Dendritic cell treated with granulocyte-macrophage colony-stimulating factor and Interleukin-4, amounts not matched to agents 40 ng/mL and 50 ng/mL, for 4 days (primary cell): ENCODE results near the gene PTPRN2.
"Not testable (repeated sequence)": the region's sequence is repeated elsewhere in the genome, so short reads cannot be mapped to it uniquely, and the experiment has no call there.

ENCODE experiments used
- H3K27ac Mint-ChIP-seq: one replicate; pipeline ENCODE4 v1.8.0; 2022; ENCODE audit warnings: mild to moderate bottlenecking, mixed read lengths
- H3K27me3 Mint-ChIP-seq: one replicate; pipeline ENCODE4 v1.8.0; 2022; ENCODE audit warnings: mild to moderate bottlenecking, mixed read lengths
- H3K36me3 Mint-ChIP-seq: one replicate; pipeline ENCODE4 v1.8.0; 2022; ENCODE audit warnings: low read depth, mixed read lengths
- H3K4me1 Mint-ChIP-seq: one replicate; pipeline ENCODE4 v1.8.0; 2022; ENCODE audit warnings: low read depth, mixed read lengths
- H3K4me3 Mint-ChIP-seq: one replicate; pipeline ENCODE4 v1.8.0; 2022; ENCODE audit warnings: mild to moderate bottlenecking, moderate library complexity, mixed read lengths
- H3K9me3 Mint-ChIP-seq: one replicate; pipeline ENCODE4 v1.8.0; 2022; ENCODE audit warnings: mixed read lengths
- intact Hi-C: fragments of 100-400 bp; cut with micrococcal nuclease; formaldehyde crosslinking; loops from one replicate; pipeline ENCODE4 v1.15.0; 2022

The PTPRN2 gene

DNA sequence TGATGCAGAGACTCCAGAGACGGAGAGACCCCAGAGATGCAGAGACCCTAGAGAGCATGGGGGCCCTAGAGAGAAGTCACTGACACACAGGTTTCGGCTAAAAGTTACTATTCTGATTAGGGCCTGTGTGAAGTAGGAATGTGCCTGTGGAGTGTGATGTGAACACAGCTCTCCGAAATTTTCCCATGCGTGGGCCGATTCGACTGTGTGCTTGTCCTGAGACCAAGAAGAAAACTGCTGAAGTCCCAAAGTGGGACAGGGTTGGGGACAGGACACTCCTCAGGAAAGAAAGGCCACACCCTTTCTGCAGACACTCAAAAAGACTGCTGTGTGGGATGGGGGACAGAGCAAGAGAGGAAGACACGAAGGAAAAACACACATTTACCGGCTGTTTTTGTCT is 533.5 kb downstream of the PTPRN2 start:
- H3K4me1 Mint-ChIP-seq: no peaks in the 10 kb centered on the region
- H3K36me3 Mint-ChIP-seq: no peaks in the 10 kb centered on the region
- H3K4me3 Mint-ChIP-seq: no peak overlapping the region
- H3K27ac Mint-ChIP-seq: no peak overlapping the region
- no peaks in the 10 kb centered on the region for H3K27me3 Mint-ChIP-seq
- H3K9me3 Mint-ChIP-seq: no peaks in the 10 kb centered on the region
- intact Hi-C loops: no loop called here

DNA sequence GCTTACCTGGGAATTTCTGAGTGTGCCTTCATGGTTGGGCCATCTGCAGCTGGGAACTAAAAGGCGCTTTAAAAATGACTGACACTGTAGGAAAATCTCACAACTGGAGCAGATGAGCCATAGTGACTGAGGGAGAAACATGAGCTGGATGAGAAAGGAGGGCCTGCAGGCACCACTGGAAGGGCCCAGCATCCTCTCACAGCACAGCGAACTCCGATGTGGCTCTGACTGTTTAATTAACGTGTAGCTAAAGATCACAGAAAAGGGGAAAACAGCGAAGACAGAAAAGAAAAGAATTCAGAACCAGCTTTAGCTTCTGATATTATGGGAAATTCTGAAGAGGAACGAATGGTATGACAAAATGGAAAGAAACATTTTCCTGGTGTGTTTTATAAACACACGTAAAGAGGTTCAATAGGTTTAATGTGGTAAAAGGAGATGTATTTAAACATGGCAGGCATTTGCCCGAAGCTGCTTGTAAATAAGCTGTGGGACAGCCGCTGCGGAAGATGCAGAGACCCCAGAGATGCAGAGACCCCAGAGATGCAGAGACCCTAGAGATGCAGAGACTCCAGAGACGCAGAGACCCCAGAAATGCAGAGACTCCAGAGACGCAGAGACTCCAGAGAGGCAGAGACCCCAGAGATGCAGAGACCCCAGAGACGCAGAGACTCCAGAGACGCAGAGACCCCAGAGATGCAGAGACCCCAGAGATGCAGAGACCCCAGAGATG is 534.3 kb downstream of the PTPRN2 start:
- Mint-ChIP-seq H3K9me3 (no peaks in the 10 kb centered on the region), H3K27me3 (no peaks in the 10 kb centered on the region), H3K4me3 (no peak overlapping the region), H3K4me1 (no peaks in the 10 kb centered on the region), H3K27ac (no peak overlapping the region), H3K36me3 (no peaks in the 10 kb centered on the region)
- intact Hi-C loops: no loop called here

DNA sequence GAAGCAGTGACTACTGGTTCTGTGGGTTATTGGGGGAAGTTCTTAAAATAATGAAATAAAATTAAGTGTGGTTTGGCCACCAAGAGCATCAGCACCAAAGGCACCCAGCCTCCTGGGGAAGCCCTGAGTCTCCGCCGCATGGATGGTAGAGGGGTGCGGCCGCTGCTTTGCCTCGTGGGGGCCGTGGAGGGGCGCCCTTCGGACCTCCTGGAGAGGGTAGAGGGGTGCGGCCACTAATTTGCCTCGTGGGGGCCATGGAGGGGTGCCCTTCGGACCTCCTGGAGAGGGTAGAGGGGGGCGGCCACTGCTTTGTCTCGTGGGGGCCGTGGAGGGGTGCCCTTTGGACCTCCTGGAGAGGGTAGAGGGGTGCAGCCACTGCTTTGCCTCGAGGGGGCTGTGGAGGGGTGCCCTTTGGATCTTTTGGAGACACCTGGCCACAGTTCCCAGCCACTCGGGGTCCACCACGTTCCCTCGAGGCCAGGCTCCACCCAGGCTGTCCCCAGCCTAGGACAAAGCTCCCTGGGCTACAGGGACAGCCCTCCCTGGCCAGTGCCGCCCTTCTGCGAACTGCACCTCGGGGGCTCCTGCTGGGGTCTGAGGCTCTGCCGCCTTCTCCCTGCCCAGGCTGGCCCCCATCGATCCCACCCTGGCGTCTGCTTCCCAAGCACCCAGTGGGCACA is 535.1 kb downstream of the PTPRN2 start:
- Mint-ChIP-seq H3K4me3 (no peak overlapping the region), H3K27me3 (no peaks in the 10 kb centered on the region), H3K9me3 (no peaks in the 10 kb centered on the region), H3K36me3 (no peaks in the 10 kb centered on the region), H3K27ac (no peak overlapping the region), H3K4me1 (no peaks in the 10 kb centered on the region)
- intact Hi-C loops: no loop called here

DNA sequence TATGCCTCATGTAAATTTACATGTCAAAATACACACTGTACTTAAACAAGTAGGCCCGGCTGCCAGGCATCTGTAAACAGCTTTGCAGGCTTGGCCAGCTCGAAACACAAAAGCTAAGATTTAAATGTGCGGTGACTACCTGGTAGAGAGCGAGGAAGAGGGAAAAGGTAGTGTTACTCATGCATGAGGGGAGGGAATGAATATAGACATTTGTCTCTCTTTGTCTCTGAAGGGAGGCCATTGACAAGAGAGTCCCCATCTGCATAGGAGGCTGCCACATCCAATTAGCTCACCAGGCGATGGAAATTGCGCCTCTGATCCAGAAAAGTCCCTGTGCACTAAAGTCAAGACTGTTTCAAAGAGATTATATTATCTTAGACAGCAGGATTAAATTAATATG is 535.8 kb downstream of the PTPRN2 start:
- H3K4me1 Mint-ChIP-seq: no peaks in the 10 kb centered on the region
- H3K4me3 Mint-ChIP-seq: no peak overlapping the region
- intact Hi-C loops: no loop called here
- no peak overlapping the region for H3K27ac Mint-ChIP-seq
- H3K36me3 Mint-ChIP-seq: no peaks in the 10 kb centered on the region
- no peaks in the 10 kb centered on the region for H3K27me3 Mint-ChIP-seq
- no peaks in the 10 kb centered on the region for H3K9me3 Mint-ChIP-seq

- H3K27me3 Mint-ChIP-seq: no peaks in the 10 kb centered on the region
Measured at GRCh38 chr7:158050978-158051651, 536.5 kb downstream of the PTPRN2 start.

GRCh38 chr7:158050441-158050977 is 537.1 kb downstream of the PTPRN2 start:
- H3K9me3 Mint-ChIP-seq: no peaks in the 10 kb centered on the region
- intact Hi-C loops: no loop called here
- H3K36me3 Mint-ChIP-seq: no peaks in the 10 kb centered on the region

More at GRCh38 chr7:158050978-158051651, 536.5 kb downstream of the PTPRN2 start:
- intact Hi-C loops: no loop called here
- Mint-ChIP-seq H3K36me3 (no peaks in the 10 kb centered on the region), H3K4me3 (no peak overlapping the region), H3K4me1 (no peaks in the 10 kb centered on the region), H3K9me3 (no peaks in the 10 kb centered on the region), H3K27ac (no peak overlapping the region)

DNA sequence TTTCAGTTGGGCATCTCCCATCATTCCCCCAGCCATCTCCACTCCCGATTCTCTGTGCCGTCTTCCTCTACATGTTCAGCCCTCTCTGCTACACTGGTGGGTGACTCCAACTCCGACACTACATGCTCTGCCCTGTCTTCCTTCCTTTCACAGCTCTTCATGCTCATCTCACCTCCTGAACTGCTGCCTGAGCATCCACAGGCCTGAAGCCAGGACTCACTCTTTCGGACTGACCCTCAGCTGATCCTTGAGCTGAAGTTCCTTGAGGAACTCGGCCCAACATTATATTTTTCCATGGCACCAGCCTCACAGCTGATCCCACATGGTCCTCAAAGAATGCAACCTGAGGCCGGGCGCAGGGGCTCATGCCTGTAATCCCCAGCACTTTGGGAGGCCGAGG is 538.4 kb downstream of the PTPRN2 start:
- H3K4me3 Mint-ChIP-seq: no peak overlapping the region
- H3K27me3 Mint-ChIP-seq: no peaks in the 10 kb centered on the region
- no peaks in the 10 kb centered on the region for H3K36me3 Mint-ChIP-seq
- H3K27ac Mint-ChIP-seq: no peak overlapping the region
- intact Hi-C loops: no loop called here
- H3K4me1 Mint-ChIP-seq: no peaks in the 10 kb centered on the region
- no peaks in the 10 kb centered on the region for H3K9me3 Mint-ChIP-seq

More at GRCh38 chr7:158050441-158050977, 537.1 kb downstream of the PTPRN2 start:
- no peak overlapping the region for H3K27ac Mint-ChIP-seq
- H3K4me1 Mint-ChIP-seq: no peaks in the 10 kb centered on the region
- no peak overlapping the region for H3K4me3 Mint-ChIP-seq
- no peaks in the 10 kb centered on the region for H3K27me3 Mint-ChIP-seq

DNA sequence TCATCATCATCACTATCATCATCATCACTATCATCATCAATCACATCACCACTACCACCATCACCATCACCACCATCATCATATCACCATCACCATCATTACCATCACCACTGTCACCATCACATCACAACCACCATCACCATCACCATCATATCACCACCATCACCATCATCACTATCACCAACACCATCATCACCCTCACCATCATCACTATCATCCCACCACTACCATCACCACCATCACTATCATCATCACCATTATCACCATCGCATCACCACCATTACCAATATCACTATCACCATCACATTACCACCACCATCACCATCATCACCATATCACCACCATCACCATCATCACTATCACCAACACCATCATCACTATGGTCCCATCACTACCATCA is 539.1 kb downstream of the PTPRN2 start:
- no peaks in the 10 kb centered on the region for H3K36me3 Mint-ChIP-seq
- no peak overlapping the region for H3K4me3 Mint-ChIP-seq
- H3K9me3 Mint-ChIP-seq: no peaks in the 10 kb centered on the region
- H3K27me3 Mint-ChIP-seq: no peaks in the 10 kb centered on the region
- H3K4me1 Mint-ChIP-seq: no peaks in the 10 kb centered on the region
- intact Hi-C loops: no loop called here
- H3K27ac Mint-ChIP-seq: no peak overlapping the region

- no peaks in the 10 kb centered on the region for H3K9me3 Mint-ChIP-seq
- no peaks in the 10 kb centered on the region for H3K4me1 Mint-ChIP-seq
- no peaks in the 10 kb centered on the region for H3K27me3 Mint-ChIP-seq
- no peaks in the 10 kb centered on the region for H3K36me3 Mint-ChIP-seq
- intact Hi-C loops: no loop called here
- no peak overlapping the region for H3K27ac Mint-ChIP-seq
- H3K4me3 Mint-ChIP-seq: no peak overlapping the region
Measured at GRCh38 chr7:158047391-158048059, 540.1 kb downstream of the PTPRN2 start.

- H3K27me3 Mint-ChIP-seq, intact Hi-C loops, H3K27ac Mint-ChIP-seq, H3K36me3 Mint-ChIP-seq, H3K4me1 Mint-ChIP-seq, H3K4me3 Mint-ChIP-seq, H3K9me3 Mint-ChIP-seq: not testable (repeated sequence)
Measured at GRCh38 chr7:158046246-158046645, 541.4 kb downstream of the PTPRN2 start.

GRCh38 chr7:158044482-158044823 is 543.2 kb downstream of the PTPRN2 start:
- Mint-ChIP-seq H3K4me3 (no peak overlapping the region), H3K27me3 (no peaks in the 10 kb centered on the region), H3K4me1 (no peaks in the 10 kb centered on the region), H3K36me3 (no peaks in the 10 kb centered on the region), H3K27ac (no peak overlapping the region), H3K9me3 (peaks cover 12% of the 10 kb centered on the region)
- intact Hi-C loops: no loop called here

DNA sequence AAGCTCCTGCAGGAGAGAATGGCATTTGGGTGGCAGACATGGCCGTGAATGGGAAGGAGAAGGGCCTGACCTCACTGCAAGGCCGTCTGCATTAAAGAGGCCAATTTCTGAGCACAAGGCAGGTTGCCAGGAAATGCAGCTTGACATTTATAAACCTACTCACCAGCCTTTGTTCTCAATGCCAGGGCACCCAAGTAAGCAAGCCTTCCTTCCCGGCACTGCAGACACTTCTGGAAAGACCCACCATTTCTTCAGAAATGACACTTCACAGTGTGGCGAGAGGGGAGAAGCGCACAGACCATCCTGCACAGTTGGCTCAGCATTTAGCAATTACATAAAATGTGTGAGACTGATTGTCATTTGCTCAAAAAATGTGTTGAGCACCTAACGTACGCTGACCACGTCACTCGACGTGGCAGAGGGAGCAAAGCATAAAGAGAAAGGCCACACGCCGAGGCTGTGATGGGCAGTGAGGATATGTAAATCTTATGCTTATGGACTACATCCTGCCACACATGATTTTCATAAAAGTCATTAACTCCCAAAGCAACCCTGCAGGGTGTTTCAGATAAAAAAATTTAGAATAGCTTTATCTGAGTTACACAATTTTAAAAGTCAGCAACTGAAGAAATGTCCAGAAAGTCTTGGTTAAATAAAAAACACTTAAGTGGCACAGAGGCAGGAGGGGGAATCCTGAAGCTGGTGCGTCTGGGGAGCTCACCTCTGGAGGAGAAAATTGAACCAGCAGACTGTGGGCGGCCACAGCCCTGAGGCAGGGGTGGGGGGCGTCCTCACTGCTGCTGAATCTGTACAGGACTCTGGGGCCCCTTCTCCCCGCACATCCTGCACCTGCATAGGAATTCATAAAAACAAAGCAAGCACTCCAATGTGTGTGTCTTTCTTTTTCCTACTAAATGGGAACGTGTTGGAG is 543.8 kb downstream of the PTPRN2 start:
- intact Hi-C loops: no loop called here
- H3K36me3 Mint-ChIP-seq: no peaks in the 10 kb centered on the region
- H3K27me3 Mint-ChIP-seq: no peaks in the 10 kb centered on the region
- peaks cover 18% of the 10 kb centered on the region for H3K9me3 Mint-ChIP-seq
- no peak overlapping the region for H3K27ac Mint-ChIP-seq
- no peak overlapping the region for H3K4me3 Mint-ChIP-seq
- no peaks in the 10 kb centered on the region for H3K4me1 Mint-ChIP-seq

DNA sequence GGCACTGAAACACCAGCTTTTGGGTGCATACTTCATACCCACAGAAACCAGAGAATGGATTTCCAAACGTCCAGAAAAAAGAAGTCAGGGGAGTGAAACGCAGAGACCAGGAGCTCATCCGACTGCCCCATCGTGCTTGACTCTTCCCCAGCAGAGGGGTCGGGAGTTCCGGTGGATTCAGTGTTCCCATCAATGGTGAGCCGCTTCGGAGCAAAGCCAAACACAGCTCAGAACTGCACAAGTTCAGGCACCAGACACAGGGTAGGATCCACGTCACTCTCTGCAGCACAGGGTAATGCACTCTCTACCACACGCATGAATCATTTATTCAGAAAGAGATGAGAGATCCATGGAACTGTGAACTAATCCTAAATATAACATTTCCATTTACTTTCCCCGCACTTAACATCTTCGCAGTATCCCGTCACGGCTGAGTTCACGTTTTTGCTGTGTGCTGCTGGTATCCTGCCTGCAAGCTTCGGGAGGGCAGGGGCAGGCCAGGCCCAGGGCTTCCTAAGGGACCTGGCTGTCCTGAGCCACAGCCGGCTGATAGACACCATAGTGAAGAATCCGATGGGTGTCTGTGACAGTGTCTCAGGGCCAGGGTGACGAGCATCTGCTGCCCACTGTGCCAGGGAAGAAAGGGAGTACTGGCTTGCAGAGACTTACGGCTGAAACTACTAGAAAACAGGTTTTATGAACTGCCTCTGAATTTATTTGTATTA is 545.3 kb downstream of the PTPRN2 start:
- H3K27ac Mint-ChIP-seq: no peak overlapping the region
- no peaks in the 10 kb centered on the region for H3K36me3 Mint-ChIP-seq
- no peaks in the 10 kb centered on the region for H3K27me3 Mint-ChIP-seq
- H3K4me3 Mint-ChIP-seq: no peak overlapping the region
- H3K9me3 Mint-ChIP-seq: peaks cover 18% of the 10 kb centered on the region
- intact Hi-C loops: no loop called here
- no peaks in the 10 kb centered on the region for H3K4me1 Mint-ChIP-seq
